ENCODE measurements around the gene RHBDF2.

Gene RHBDF2

DNA sequence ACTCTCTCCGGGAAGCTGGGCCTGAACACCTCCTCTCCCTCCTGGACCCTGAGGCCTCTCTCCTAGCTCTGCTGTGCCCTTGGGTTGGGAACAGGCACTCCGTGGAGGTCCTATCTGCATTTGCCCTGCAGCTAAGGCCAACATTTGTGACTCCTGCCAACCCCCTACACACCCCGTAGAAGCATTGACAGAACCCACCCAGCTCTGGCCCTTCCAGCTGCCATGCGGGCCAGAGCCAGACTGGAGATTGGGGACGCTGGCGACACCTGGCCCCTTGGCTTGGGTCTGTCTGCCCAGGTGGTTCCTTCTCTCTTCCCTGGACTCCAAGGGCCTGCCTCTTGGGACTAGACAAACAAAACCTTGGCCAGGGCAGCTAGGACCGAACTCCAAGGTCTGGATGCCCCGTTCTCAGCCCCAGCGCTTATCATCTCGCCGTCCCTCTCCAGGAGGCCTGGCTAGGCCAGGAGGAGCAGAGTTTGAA, 644 bp upstream of the RHBDF2 start:
- no peak for DNase-seq (ENCODE audit: low spot score)

DNA sequence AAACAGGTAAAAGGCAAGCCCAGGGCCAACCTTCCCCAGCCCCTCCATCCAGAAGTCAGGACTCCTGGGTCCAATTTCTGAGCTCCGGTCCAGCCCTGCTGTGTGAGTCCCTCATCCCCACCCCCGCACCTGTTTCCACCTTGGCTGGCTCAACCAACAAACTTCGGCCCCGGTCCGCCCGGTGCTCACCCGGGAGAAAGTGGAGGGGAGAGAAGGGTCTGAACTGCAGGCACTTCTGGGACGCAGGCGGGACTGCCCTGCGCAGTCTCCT, 541 bp downstream of the RHBDF2 start:
- no peak for DNase-seq (ENCODE audit: low spot score)

DNA sequence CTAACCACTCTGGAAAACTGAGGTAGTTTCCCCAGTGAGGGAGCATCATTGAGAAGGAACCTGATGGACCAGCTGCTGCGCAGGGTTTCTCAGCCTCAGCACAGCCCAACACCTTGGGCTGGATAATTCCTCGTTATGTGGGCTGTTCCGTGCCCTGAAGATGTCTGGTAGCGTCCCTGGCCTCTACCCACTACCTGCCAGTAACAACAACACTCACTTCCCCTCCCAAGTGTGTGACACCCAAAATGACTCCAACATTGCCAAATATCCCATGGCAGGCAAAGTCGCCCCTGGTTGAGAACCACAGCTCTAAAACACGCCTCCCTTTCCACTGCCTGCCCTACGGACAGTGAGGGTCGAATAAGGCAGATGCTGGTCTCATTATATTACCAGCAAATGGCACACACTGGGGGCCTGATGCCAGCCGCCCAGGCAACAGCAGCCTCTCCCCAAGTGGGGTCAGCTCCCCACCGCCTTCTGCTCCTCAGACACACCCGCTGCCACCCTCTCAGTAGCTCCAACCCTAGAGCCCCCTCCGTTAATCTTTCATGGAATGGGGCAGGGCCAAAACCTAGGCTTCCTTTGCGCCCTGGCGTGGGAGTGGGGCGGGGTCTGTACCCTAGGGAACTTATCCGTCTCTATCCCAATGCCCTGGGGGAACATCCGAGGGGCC, 1.0 kb downstream of the RHBDF2 start:
- DNase-seq (ENCODE audit: low spot score) = no peak

DNA sequence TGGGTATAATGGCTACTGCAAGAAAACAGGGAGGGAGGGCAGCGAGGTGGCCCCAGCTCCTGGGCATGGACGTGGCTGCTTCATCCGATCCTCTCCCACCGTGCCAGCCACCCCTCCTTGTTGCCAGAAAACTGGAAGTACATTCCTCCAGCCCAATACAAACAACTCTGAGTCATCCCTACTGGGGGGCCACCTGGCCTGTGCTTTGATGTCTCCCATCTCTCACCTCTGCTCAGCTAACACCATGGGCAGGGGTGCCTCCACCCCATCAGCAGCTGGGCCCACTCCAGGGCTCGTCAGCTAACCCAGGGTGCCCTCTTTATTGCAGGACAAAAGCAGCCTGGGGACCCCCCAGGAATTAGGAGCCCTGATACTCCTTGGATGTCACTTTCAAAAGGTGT, 2.0 kb downstream of the RHBDF2 start:
- no peak for DNase-seq (ENCODE audit: low spot score)

DNA sequence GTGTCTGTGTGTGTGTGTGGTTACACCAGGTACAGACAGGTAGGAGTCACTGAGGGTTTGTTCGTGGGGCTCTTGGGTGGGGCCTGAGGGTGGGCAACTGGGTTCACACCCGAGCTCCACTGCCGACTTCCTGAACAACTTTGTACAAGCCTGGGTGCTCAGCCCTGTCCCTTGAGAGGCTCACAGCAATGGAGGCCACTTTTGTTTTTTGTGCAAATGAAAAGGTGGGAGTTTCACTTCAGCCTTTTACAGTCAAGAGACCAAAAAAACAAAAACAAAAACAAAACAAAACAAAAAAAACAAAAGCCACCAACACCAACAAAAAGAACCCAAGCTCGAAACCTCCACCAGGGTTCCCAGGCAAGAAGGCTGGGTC, 2.4 kb downstream of the RHBDF2 start:
- no peak for DNase-seq (ENCODE audit: low spot score)

DNA sequence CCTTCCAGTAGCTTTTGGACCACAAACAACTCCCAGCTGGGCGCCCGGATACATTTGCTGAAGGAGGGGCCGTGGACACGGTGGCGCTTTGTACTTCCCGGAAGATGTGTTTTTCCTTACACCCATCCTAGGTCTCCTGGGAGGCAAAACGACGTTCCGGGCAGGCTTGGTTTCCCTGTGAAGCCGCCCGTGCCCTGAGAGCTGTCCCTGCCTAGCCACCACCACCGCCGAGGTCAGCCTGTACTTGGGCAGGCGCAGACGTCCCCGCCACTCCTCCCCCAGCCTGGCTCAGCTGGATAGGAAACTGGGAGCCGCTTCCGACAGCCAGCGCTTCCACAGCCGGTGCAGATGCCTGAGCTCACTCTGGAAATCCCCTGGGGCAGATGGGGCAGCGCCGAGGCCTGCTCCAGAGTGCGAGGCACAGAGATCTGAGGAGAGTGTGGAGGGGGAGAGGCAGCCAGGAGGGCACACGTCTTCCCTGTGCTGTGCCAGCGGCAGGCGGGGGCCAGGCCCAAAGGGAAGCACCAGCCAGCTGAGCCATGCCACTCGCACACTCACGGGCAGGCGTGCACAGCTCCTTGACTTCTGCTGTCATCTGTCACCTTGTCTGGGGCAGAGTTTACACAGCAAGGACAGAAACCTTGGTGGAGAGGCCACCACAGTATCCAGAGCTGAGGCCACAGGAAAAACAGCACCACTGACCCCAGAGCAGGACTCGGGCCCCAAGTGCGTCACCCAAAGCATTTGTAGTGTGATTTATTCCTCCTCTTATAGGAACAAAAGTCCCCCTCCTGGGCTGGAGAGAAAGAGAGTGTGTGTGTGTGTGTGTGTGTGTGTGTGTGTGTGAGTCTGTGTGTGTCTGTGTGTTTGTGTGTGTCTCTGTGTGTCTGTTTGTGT, 3.0 kb downstream of the RHBDF2 start:
- DNase-seq (ENCODE audit: low spot score) = no peak

DNA sequence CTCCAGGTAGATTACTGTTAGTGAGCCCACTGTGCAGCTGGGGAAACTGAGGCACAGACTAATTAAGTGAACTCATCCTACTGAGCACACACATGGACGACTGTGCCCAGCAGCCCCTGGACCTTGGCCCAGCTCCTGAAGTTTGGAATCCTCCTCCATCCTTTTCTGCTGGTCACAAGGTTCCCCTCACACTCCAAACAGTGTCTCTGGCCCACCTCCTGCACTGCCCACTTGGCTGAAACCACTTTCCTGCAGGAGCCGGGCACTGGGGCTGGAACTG, 3.6 kb downstream of the RHBDF2 start:
- DNase-seq (ENCODE audit: low spot score) = no peak

DNA sequence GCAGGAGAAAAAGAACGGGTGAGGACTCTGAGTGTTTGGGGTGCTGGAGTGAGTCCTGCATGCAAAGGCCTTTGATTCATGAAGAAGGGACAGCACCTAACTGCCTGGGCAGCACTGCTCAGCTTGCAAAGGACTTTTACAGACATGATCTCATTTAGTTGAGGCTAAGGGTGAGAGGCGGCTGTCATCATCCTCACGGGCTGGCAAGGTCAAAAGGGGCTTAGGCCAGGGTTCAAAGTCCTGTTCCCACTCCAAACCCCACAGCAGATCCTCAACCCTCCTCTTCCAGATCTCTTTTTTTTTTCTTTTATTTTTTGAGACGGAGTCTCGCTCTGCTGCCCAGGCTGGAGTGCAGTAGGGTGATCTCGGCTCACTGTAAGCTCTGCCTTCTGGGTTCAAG, 4.8 kb downstream of the RHBDF2 start:
- DNase-seq (ENCODE audit: low spot score) = no peak

DNA sequence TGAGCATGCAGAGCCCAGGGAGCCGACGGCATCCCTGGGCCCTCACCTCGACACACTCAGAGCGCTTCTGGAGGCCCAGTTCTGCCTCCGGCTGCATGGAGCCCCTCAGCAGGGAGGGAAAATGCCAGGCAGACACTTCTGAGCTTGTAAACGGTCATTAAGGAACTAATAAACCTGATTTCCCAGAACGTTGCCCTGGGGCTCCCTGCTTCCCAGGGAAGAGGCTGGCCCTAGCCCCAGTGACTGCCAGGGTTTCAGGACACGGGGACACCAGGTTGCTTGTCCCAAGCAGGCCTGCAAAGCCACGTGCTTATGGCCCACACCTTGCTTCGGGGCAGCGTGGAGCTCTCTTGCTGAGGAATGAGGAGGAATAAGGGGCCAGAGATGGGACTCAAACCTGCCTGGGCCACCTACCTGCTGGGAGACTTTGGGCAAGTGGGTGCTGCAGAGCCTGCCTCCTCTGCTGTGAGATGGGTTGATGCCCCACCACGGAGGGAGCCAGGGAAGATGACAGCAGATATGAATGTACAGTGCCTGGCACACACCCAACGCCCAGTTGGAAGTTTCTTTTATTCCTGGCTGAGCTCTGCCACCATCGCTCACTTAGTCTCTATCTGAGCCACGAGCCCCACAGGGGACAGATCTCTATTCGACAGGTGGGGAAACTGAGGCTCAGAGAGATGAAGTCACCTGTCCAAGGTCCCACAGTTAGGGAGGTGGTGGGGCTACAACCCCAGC, 5.4 kb downstream of the RHBDF2 start:
- no peak for DNase-seq (ENCODE audit: low spot score)

DNA sequence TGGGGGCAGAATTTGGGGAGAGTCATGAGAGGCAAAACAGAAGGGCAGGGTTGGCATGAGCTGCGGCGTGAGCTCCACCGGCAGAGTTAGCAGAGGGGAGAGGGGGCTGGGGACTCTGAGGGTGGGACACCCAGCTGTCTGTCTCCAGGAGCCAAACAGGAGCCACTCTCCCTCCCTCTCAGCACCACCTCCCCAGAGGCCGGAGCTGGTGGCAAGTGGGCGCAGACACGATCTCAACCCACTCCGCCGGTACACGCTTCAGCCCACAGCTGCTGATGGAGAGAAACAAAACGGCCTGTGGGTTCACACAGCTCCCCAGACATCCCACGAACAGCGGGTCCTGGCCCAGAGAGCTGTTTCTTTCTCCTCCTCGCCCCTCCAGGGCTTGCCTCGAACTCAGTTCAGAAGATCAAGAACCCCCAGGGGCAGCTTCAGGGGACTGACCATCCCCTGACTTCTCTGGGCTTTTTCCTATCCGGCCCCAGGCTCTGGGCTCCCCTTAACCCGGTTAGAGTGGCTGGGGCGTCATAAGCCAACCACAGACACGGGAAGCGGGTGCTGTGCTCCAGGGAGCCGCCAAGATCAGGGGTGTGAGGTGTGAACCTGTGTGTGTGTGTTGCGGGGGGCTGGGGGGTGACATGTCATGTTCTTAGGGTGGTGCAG, 7.6 kb downstream of the RHBDF2 start:
- no peak for DNase-seq (ENCODE audit: low spot score)

DNA sequence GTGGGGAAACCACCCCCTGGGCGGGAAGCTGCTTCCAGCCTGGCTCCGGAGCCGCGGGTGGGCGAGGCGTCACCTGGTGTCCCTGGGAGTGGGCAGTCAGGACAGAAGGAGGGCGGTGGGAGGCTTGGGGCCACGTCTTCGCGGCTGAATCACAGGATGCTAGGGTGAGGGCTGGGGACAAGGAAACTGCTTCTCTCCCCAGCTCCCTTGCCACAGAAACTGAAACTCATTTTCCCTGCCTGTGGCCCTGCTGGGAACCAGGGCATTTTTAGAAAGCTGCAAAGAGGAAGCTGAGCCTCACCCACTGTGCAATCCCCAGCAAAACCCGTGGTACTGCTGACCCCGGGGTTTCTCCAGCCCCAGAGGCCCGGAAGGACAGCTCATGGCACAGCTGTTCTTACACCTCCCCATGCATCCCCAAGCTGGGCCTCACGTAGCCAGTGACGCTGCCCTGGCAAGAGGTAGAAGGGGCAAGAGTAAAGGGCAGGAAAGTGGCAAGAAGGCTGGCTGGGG, 8.2 kb downstream of the RHBDF2 start:
- no peak for DNase-seq (ENCODE audit: low spot score)

DNA sequence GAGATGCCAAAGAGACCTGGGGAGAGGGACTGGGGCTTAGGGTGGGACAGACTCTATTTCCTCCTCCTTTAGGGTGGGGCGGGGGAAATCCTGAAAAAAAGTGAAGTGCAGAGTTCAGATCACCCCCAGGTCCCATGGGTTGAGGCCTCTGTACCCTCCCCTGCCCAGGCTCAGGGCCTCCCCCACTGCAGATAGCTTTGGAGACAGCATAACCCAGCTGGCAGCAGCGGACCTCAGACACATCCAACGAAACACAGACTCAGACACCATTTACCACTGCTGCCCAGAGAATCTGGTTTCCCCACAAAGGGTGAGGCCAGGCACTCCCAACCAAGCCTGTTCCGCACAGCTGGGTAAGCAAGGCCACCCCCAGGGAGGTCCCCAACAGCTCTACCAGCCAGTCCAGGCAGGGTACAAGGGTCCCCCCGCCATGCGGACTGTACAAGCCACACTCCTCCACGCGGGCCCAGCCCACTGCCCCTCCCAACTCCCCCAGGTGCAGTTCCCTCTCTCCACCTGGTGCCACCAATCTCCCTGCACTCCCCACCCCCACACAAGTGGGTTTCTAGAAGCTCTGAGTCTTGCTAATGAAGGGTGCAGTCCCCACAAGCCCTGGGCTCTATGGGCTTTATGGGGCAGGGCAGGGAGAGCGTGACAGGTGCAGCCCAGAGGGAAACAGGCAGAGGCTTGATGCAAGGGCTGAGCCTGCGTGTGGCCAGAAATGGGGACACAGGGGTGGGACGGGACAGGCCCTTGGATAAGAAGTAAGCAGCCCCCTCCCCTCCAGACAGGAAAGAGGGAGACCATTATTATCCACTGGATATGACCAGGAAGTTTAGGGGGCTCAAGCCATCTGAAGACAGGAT, 8.9 kb downstream of the RHBDF2 start:
- no peak for DNase-seq (ENCODE audit: low spot score)

DNA sequence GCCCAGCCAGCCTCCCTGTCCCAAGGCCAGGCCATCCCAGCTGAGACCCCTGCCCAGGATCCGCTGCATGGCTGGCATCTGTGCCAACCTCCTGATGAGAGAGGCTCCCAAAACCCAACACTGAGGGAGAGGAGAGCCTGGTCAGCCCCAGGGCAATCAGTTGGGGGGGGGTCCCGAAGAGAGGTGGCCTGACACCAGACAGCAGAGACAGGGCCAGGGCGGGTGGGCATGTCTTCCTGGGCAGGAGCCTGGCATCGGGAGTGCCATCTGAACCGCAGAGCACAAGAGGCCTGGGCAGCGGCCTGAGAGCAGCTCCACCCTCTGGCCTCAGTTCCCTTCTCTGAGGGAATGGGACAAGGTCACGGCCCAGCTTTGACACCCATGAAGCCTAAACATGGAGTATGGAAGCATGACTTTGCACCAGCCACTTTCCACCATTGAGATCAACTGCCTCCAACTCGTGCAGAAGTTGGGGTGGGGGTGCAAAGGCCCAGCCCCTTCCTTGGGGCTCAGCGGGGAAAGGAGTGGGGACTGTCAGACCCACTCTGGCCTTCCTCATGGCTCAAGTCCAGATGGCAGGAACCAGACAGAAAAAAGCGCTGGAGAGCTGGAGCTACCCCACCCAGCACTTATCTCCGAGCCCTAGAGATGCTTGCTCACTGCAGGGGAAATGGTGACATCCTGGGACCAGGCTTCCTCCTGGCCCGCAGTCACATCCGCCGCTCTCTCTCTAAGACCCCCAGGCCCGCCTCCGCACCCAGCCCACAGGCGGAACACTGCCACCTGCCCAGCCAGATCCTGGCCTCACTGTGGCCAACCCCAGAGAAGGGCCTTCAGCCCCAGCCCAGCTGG, 9.7 kb downstream of the RHBDF2 start:
- DNase-seq (ENCODE audit: low spot score) = no peak

DNA sequence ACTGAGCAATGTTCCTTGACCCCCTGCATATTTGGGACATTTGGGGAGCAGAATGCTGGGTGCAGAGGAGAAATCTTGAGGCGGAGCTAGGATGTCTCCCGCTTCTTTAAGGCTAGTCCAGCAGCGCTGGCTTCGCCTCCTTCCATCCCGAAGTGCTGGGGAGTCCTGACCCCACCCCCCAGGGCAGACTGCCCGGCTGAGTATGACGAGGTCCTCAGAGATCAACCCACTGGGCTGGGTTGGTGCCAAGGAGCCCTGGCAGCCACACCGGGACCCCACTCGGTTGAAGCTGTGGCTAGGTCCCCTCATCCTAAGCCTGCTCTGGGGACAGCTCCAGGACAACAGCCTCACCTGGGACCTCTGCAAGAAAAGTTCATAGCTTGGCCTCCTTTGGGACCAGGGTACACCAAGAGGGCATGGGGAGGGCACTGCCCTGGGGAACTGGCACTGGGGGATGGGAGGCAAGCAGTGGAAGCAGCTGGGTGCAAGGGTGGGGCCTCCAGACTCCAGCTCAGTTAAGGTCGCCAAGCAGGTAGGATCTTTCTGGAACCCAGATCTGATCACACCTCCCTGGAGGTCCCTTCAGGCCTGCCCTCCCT, 11.0 kb downstream of the RHBDF2 start:
- no peak for DNase-seq (ENCODE audit: low spot score)

DNA sequence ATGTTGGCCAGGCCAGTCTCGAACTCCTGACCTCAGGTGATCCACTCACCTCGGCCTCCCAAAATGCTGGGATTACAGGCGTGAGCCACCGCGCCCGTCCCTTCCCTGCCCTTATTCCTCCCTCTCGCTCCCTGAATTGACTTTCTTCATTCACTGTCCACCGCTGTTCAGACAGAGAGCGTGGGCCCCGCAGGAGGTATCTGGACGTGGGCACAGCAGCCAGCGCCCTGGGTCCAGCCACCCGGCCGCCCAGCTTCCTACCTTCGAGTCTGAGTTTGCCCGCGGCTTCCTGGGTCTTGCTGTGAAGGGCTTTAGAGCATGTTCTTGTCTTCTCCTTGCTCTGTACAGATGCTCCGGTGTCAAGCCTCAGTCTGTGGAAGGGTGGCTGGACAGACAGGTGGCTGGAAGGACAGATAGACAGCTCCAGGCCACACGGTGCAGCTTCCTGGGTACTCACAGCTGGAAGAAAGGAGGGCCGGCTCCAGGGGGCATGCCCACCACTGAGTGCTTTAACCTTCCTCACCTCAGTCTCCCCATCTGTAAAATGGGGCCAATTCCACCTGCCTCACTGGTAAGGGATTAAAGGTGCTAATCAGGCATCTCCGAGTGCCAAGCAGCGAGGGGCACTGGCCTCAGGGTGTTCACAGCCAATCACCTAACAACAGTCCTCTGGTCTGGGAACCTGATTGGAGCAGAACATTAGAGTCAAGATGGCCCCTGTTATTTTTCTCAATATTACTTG, 13.6 kb downstream of the RHBDF2 start:
- DNase-seq (ENCODE audit: low spot score) = no peak

DNA sequence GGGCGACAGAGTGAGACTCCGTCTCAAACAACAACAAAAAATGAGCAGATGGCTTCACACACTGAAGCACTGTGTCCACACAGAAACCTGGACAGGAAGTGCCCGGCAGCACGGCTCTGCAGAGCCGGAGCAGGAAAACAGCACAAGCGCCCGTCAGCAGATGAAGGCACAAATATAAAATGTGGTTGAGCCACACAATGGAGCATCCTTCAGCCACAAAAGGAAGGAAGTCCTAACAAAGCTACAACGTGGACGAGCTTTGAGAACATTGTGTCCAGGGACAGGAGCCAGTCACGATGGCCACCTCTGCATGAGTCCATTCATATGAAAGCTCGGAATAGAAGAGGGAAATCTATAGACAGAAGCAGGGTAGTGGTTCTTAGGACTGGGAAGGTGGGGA, 15.7 kb downstream of the RHBDF2 start:
- DNase-seq (ENCODE audit: low spot score) = no peak

DNA sequence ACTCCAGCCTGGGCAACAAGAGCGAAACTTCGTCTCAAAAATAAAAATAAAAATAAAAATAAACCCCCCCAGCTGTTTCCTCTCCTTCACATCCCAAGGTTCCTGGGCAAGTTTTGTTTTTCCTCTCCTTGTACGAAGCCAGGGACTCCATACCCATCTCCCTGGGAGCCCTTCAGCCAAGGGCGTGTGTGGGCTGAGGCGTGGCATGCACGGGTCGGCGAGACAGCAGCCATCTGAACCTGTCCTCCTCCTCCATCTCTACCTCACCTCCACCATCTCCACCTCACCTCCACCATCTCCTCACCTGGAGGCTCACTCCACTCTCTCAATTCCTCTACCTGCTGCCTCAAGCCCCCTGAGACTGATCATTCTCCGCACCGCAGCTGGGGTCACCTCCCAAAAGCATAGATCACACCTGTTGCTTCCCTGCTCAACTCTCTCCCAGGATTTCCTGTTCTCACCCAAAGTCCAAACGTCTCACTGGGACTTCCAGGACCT, 16.9 kb downstream of the RHBDF2 start:
- DNase-seq (ENCODE audit: low spot score) = no peak

DNA sequence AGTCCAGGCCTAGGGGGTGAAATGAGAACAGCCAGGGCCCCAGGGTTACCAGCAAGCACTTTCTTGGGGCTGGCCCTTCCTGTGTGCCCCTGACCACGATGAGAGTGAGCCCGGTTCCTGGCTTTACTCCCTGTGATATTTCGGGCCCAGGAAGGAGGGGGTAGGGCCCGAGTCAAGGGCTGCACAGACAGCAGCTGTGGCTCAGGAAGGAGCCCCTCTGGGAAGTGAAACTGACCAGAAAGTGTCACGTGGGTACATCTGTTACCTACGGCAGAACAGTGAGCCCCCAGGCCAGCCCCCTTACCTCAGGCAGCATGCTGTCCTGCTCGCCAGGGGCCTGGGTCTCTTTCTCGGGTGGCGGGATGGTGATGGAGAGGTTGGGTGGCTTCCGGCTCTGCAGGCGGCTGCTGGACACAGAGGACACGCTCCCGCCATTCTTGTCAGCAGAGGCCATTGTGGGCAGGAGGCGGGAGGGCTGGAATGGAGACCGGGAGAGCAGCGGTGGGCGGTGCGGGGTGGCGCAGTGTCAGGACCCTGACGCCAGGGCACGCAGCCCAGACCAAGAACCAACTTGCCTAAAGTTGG, 20.1 kb downstream of the RHBDF2 start:
- no peak for DNase-seq (ENCODE audit: low spot score)

DNA sequence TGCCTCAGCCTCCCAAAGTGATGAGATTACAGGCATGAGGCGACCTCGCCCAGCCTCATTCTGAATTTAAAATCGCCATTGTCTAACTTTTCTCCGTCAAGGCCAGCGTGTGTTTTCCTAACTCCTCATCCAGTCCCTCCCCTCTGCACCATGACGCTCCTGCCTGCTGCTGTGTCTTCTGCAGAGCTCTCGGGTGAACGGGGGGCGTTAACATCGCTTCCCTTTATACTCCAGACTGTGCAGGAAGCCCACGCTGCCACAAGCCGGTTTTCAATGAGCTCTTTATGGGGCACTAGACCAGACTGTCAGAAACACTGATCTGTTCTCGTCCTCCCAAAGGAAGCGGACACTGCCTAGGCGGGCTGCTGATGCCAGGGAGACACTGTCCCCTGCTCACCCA, 20.6 kb downstream of the RHBDF2 start:
- DNase-seq (ENCODE audit: low spot score) = no peak
